Loucy (cell line): ENCODE results near the gene SHB.

ENCODE experiments used
- CTCF ChIP-seq: fragments of 200-600 bp; sonication (generic); conservative IDR thresholded peaks from 2 replicates; pipeline ENCODE4 v1.5.1; 2014; ENCODE audit warnings: mild to moderate bottlenecking, antibody characterized with exemption, low read length
- EZH2phosphoT487 ChIP-seq: fragments of 200-600 bp; IDR thresholded peaks from 2 replicates; pipeline ENCODE4 v1.6.1; 2018; ENCODE audit warnings: antibody characterized with exemption, mild to moderate bottlenecking, moderate library complexity, borderline replicate concordance

GRCh38 chr9:37918665-37919170, 150.3 kb downstream of the SHB start:
- TF ChIP-seq CTCF (no peak), EZH2phosphoT487 (no peak)
